Measurements from ENCODE around the gene SLC25A34.
A peak's percentile ranks its signal among the peaks of the same experiment; 100 is the strongest.
"Not testable (repeated sequence)": the region's sequence is repeated elsewhere in the genome, so short reads cannot be mapped to it uniquely, and the experiment has no call there.

The SLC25A34 gene

DNA sequence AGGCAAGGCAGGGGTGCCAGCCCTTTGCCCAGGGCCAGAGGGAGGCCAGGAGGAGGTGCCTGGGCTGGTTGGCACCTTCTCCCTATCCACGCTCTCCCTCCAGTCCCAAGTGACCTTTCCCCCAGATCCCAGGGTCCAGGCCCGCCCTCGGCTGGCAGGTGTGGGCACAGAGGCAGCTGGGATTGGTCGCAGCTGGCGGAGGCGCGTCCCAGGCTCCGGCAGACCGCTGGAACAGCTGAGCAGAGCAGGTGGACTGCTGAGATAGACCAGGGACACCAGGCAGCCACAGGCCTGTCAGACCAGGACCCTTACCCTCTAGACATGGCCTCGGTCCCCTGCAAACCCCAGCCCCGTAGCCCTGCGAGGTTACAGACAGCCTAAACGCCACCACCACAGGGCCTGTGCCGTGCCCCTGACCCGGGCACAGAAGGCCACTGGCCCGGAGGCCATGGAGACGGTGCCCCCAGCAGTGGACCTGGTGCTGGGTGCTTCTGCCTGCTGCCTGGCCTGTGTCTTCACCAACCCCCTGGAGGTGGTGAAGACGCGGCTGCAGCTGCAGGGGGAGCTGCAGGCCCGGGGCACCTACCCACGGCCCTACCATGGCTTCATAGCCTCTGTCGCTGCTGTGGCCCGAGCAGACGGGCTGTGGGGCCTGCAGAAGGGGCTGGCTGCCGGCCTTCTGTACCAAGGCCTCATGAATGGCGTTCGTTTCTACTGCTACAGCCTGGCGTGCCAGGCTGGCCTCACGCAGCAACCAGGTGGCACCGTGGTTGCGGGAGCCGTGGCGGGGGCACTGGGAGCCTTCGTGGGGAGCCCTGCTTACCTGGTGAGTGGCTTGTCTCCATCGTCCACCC lies at the start of gene SLC25A34:
SLC25A34 (plus strand) TSS at position 221 of the 854 bp plus-strand sequence; CDS start at position 449, 228 bp downstream.
- DNase-seq = no peak

DNA sequence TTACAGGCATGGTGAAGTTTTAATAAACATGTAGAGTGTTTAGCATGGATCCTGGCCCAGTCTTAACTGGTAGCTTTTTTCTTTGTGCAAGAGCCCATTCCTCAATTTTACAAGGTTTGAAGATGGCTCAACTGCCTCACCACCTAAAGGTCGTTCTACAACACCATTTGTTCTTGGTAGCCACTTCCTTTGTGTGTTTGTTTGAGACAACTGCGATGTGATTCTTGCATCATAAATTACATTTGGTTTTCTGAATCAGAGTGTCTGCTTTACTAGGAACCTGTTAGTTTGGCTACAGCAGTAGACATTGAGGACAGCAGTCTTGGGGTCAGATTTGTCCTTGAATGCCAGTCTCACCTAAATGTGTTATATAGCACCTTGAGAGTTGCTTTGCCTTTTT lies 48.6 kb upstream of the SLC25A34 start:
- DNase-seq = no peak

DNA sequence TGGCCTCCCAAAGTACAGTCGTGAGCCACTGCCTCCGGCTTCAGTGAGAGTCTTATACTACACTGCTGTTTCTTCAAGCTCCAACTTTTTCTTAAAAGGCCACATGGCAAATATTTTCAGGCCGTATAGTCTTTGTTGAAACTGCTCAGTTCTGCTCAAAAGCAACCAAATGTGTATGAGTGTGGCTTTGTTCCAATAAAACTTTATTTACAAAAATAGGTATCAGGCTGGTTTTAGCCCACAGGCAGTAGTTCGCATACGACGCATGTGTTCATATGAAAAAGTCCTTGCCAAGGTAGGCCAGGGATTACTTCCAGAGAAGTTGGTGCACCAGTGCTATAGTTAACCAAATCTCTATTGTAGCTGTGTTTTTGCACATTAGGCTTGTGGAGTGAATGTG lies 45.7 kb upstream of the SLC25A34 start:
- DNase-seq = no peak

DNA sequence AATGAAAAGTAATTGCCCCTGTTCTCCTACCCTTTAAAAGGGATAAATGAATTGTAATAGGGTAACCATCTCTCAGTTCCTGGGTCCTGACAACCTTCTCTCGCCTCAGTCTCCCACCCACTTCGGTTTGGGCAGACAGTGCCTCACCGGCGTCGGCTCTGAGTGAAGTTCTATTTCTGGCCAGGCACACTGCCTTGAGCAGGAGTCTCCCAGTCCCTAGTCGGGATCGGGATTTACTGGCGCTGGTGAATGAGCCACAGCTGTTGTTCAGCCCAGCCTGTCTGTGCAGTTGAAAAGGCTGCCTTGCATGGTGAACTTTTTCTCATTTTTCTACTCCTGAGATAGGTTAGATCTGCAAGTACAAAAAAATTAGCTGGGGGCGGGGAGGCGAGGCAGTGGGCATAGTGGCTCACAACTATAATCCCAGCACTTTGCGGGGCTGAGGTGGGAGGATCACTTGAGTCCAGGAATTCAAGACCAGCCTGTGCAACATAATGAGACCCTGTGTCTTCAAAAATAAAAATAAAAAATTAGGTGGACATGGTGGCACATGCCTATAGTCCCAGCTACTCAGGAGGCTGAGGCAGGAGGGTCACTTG lies 44.5 kb upstream of the SLC25A34 start:
- DNase-seq = no peak

DNA sequence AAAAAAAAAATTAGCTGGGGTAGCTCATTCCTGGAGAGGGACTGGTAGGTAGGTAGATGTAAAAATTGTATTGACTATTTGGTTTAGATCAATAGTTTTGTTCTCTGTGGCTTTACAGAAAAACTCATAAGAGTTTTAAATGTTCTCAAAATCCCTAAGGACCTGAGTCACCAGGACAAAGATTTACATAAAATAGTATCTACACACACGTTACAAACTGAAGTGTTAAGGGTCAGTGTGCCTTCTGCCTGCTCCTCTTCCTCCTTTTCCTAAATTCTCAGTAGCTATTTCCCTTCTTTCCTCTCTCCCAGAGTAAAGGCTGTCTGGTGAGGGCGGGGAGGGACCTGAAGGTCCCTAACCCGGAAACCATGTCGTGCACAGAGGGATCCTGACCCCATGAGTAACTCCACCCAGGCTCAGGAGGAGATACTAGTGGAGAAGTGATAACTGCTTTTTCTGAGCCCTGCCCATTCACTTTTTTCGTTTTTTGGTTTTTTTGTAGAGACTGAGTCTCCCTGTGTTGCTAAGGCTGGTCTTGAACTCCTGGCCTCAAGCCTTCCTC lies 43.9 kb upstream of the SLC25A34 start:
- no peak for DNase-seq

DNA sequence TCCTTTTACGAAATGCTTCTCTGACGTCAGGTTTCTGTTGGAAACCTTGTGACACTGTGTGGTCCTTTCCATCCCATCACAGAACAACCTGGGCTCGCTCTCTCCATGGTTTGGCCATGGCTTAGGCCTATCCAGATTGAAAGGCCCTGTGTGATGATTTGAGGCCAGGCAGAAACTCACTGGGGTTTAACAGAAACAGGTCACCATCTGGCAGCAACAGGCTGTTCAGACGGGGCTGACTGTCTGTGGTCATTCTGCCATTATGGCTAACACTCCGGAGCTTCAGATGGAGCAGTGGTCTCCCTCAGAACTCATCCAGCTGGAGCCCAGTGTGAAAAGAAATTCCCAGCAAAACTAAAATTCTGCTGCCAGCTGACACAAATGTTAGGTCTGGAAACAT lies 42.7 kb upstream of the SLC25A34 start:
- no peak for DNase-seq

DNA sequence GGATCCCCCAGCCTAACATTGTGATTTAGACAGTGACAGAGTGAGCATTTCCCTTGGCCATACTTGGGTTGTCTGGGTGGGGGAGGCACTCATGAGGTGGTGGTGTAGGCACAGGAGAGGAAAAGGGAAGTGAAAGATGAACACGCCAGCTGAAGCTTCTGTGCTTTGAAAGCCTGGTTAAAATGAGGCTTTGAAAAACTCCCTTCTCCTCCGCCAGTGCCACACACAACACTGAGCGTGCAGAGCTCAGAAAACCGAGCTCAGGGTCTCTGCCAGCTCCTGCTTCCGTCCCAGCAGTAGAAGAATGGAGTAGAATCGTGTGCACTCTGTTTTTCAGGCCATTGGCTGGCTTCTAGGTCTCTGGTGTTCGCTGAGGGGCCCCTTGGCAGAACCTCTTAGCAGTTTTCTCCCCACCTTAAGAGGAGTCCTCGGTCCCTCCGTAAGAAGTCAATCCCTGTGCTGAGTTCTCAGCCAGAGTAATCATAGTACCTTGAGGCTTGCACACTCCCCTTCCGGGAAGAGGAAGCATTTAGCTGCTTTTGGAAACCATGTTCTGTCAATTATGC lies 39.0 kb upstream of the SLC25A34 start:
- DNase-seq = no peak

DNA sequence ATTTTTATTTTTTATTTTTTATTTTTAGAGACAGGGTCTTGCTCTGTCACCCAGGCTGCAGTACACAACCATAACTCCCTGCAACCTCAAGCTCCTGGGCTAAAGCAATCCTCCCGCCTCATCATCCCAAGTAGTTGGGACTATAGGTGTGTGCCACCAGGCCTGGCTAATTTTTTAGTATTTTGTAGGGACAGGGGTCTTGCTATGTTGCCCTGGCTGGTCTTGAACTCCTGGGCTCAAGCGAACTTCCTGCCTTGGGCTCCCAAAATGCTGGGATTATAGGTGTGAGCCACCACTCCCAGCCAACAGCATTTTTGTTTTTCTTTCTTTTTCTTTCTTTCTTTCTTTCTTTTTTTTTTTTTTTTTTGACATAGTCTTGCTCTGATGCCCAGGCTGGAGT lies 37.9 kb upstream of the SLC25A34 start:
- no peak for DNase-seq

DNA sequence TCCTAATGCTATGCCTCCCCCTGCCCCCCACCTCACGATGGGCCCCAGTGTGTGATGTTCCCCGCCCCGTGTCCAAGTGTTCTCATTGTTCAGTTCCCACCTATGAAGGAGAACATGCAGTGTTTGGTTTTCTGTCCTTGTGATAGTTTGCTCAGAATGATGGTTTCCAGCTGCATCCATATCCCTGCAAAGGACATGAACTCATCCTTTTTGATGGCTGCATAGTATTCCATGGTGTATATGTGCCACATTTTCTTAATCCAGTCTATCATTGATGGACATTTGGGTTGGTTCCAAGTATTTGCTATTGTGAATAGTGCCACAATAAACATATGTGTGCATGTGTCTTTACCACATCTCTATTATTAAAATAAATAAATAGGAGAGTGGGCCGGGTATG lies 36.7 kb upstream of the SLC25A34 start:
- not testable (repeated sequence) for DNase-seq

DNA sequence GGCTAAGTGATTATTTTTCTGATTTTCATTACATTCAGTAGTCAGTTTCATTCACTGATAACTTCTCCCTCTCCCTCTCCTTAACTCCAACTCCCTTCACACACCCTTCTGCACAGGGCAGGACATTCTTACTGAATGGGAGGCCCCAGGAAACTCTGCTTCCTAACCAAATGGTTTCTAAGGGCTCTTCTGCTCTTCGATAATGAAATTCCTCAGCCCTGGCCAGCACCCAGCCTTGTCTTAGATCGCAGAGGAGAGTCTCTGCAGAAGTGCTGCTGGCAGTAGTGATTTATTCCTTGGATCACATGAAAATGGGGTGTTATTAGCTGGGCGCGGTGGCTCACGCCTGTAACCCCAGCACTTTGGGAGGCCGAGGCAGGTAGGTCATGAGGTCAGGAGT lies 35.5 kb upstream of the SLC25A34 start:
- DNase-seq = no peak

DNA sequence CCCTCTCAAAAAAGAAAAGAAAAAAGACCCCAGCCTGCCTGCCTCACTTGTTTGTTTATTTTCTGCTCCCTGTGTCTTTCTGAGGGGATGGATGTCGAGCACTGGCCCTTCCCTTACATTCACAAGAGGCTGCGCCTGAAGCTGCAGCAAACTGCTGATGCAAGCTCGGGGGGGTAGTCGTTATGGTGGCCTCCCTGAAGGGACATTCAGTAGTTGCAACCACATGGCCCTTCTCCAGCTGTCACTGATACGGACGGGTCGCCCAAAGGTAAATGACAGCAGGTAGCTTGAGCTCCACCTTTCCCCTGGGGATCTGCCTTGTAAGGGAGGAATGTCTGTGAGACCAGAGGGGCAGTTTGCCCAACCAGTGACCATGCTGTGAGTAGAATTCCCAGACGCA lies 34.3 kb upstream of the SLC25A34 start:
- DNase-seq = no peak

DNA sequence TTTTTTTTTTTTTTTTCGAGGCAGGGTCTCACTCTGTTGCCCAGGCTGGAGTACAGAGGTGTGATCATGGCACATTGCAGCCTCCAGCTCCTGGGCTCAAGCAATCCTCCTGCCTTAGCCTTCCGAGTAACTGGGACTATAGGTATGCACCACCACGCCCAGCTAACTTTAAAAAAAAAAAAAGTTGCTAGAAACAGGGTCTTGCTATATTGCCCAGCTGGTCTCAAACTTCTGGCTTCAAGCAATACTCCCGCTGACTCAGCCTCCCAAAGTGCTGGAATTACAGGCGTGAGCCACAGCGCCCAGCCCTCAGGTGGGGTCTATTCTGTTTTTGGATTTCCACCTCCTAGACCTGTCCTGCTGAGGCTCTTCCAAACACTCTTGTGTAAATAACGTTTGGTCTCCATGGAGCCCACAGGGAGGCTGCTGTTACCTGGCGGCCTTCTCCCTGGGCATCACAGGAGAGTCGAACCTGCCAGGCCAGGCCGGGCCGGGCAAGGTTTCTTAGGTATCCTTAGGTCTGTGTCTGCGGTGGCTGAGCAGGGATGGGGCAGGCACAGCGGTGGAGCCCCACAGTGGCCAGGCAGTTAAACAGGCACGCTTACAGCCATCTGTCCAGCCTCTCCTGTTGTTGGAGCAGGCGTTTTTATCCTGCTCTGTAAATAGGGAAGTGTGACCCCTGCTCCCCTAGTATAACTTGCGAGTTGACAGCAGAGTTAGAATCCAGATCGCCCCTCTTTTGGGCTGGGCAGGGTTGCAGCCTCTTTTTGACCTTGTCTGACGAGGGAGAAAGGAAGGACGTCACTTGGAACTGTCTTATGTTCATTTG lies 33.1 kb upstream of the SLC25A34 start:
- DNase-seq = peak; percentile 78

DNA sequence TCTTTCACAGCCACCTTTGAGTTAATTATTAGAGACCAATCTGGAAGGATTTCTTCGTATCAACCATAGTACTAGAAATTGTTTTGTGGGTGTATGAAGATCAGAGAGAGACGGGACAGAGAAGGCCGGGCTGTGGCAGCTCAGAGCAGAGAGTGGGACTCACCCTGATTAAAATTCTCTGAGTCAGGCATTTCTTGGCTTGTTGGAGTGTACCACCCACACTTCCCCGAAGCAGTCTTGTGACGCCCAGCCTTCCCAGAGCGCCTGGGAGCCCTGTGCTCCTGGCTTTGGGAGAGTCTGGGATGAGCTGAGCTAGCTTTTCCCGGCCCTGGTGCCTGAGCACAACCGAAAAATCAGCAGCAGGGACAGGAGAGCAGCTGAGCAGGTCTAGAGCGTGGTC lies 32.5 kb upstream of the SLC25A34 start:
- peak; percentile 76 for DNase-seq

DNA sequence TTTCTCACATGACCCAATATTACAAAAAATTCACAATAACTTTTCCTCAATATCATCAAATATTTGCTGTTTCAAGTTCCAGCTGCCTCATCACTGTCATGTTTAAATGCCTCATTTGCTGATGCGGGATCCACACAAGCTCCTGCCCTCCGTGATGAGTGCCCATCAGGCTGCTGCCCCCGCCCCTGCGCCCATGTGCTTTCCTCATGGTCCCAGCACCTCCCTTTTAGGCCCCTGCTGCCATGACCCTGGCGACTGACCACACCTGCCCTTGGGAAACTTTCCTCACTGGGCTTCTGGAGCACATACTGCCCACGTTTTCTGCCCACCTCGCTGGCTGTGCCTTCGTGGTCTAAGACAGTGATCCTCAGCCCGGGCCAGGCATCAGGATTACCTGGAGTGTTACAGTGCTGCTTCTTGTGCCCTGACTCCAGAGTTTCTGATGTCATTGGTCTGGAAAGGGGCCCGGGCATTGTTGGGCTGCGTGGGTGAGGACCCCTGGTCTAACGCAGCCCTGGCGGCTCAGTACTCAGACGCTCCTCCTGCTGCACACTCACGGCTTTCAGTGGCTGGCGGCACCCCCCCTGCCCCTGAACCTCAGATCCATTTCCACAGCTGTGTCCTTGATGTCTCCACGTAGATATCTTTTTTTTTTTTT lies 31.4 kb upstream of the SLC25A34 start:
- DNase-seq = no peak

DNA sequence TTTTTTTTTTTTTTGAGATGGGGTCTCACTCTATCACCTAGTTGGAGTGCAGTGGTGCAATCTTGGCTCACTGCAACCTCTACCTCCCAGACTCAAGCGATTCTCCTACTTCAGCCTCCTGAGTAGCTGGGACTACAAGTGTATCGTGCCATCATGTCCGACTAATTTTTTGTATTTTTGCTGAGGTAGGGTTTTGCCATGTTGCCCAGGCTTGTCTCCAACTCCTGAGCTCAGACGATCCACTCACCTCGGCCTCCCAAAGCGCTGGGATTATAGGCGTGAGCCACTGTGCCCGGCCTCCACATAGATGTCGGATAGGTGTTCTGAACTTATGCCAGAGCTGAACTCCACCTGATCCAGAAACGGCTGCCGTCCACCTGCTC lies 30.9 kb upstream of the SLC25A34 start:
- no peak for DNase-seq

DNA sequence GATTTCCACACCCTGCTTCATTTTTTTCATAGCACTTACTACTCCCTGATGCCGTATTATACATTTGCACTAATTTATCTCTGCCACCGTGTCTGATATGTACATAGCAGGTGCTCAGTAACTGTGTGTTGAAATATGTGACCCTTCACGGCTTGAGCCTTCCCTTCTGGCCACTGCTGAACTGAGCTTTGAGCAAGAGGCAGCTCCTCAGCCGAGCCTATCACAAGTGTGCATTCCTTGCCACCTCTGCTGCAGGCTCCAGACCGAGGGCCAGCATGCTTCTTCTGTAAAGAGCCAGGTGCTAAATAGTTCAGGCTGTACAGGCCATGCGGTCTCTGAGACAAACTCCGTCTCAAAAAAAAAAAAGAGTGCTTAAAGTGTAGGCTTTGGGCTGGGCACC lies 29.3 kb upstream of the SLC25A34 start:
- DNase-seq = no peak

DNA sequence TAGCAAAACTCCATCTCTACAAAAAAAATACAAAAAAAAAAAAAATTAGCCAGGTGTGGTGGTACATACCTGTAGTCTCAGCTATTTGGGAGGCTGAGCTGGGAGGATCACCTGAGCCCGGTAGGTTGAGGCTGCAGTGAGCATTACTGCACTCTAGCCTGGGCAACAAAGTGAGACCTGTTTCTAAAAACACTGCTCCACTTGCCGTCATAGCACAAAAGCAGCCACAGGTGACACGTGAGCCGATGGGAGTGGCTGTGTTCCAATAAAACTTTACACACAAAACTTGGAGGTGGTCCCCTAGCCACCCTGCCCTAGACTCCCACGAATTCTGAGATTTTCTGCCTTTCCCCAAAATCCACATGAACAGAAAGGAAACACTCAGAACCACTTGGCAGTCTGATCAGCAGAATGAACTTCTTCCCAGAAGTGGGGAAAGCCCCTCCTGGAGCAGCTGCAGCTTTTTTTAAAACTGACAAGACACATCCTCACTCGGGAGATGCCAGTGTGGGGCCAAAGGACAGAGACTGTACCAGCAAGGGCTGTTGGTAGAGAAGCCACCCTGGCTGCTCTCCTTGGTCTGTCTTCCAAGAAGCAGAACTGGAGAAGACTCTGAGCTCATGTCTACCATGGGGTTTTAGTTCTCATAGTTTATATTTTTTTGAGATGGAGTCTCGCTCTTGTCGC lies 28.7 kb upstream of the SLC25A34 start:
- no peak for DNase-seq

DNA sequence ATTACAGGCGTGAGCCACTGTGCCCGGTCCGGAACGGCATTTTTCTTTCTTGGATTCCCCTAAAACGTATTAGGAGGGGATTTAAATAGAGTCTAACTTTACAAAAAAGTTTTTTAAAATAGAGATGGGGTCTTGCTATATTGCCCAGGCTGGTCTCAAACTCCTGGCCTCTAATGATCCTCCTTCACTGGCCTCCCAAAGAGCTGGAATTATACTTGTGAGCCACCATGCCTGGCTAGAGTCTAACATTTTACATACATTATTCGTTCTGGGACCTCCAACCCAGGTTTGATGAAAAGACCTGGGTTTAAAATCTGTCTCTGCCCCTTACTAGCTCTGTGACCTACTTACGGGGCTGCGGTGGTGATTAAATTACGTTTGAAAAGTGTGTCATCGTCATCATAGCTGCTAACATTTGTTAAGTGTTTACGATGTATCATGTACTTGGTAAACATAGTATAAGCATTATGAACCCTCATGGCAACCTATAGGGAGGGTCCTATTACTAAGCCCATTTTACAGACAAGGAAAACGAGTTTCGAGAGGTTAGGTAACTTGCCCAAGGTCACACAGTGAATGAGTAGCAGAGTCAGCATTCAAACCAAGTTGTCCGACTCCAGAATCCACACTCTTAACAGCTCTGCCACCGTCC lies 27.4 kb upstream of the SLC25A34 start:
- no peak for DNase-seq

DNA sequence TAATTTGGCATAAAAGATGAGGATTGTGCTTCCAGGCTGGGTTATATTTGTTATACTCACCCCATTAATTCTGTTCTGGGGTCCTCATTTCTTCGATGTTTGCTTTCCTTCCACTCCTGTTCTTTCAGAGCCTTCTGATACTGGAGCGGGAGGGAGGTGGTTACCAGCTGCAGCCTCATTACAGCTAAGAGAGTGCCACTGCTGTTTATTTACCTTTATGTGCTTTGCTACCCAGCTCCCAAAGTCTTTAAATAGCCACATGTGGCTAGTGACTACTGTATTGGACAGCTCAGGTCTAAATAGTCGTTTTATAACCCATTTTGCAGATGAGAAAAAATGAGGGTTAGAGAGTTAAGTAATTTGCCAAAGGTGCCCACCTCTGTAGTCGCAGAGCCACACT lies 26.8 kb upstream of the SLC25A34 start:
- no peak for DNase-seq

DNA sequence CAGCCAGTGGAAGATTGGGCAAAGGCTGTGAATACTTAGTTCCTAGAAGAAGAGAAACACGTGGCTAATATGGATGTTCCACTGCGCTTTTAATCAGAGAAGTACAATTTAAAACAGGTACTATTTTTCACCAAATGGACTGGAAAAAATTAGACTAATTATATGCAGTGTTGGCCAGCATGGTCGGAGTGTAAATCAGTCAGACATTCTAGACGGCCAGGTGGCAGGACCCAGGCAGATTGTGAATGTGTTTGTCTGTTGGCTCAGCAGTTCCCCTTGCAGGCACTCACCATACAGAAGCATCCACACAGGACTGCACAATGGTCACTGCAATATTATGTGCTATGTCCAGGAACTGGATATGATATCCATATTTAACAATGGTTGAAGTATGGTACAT lies 23.9 kb upstream of the SLC25A34 start:
- no peak for DNase-seq

DNA sequence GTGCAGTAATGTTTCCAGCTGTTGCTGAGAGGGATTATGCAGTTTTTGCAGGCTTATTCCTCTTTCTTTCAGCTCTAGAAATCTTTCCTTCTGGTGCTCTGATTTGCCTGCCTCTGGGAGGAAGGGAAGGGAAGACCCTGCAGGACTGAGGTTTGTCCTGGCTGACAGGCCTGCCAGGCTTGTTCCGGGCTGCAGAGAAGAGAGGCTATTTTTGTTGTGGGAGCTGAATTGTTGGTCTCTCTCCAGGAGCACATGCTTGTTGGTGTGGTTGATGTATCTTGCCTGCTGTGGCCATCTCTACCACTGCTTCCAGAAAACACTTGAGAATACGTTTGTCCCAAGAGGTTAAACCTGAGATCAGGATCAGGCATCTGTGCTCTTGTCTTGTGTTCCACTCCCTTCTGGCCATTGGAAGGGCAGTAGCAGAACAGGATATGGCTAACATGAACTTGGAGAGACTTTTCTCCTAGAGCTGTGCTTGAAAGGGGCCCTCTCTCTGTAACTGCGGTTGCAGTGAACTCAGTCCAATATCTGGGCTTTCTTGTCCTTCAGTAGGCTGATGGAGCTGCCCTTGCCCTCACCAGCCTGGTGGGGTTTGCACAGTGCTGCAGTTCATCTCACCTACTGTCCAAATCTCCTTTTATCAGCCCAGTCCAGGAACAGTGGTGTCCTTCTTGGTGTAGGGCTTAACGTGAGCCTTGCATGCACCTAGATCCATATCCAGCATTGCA lies 21.5 kb upstream of the SLC25A34 start:
- no peak for DNase-seq
